A549 (cell line): Measurements from ENCODE around the gene ASMT. TPM values are rescaled to one million over a fixed set of nuclear protein-coding genes. Genes with fewer than 3 reads are reported as not detected.
A peak's percentile ranks its signal among the peaks of the same experiment; 100 is the strongest.

Source experiments
- ATAC-seq, 2 experiments: fragments of 200-7000 bp in 1 of 2; fragments of >200 bp in 1 of 2; cut with Nextera tagmentation in 1 of 2; cut with Tn5 transposase in 1 of 2; 3 replicates each; pipeline versions ENCODE4 v1.8.0 to v1.9.1; 2018 to 2020; ENCODE audit warnings: mild to moderate bottlenecking in 1 of 2, moderate library complexity in 1 of 2
- CTCF ChIA-PET: fragments of 300-600 bp; sonication (Branson Sonifier 250); formaldehyde crosslinking; extraction: SDS; loops from one replicate; lab custom pipeline; 2021; ENCODE audit warnings: antibody characterized with exemption, inconsistent platforms; lab: Yijun Ruan, JAX
- POLR2A ChIA-PET: fragments of 350-600 bp; formaldehyde crosslinking; extraction: SDS; loops from one replicate; lab custom pipeline; 2021; ENCODE audit warnings: antibody characterized with exemption, inconsistent platforms; lab: Yijun Ruan, JAX
- DNase-seq, 2 experiments: peaks; one replicate each; pipeline versions ENCODE4 v3.0.0 to v3.0.0-alpha.2; 2011 to 2016; ENCODE audit warnings: low read depth in 1 of 2, low spot score in 1 of 2
- FAIRE-seq: peaks from 2 replicates; lab custom pipeline; 2011; peaks lifted over from hg19 to GRCh38; lab: Jason Lieb, UNC
- H3K27ac ChIP-seq, 2 experiments: fragments of >200 bp; sonication (Bioruptor Twin); formaldehyde crosslinking; 3 replicates each; pipeline ENCODE4 v1.5.1; 2016 to 2017
- H3K4me1 ChIP-seq: fragments of >200 bp; sonication (Bioruptor Twin); formaldehyde crosslinking; 3 replicates; pipeline ENCODE4 v1.6.1; 2016
- H3K4me2 ChIP-seq: fragments of >200 bp; sonication (Bioruptor Twin); formaldehyde crosslinking; 3 replicates; pipeline ENCODE4 v1.6.1; 2016
- H3K4me3 ChIP-seq: fragments of >200 bp; sonication (Bioruptor Twin); formaldehyde crosslinking; 3 replicates; pipeline ENCODE4 v1.5.1; 2016
- H3K9me3 ChIP-seq: fragments of >200 bp; sonication (Bioruptor Twin); formaldehyde crosslinking; 3 replicates; pipeline ENCODE4 v1.6.1; 2016
- CTCF ChIP-seq: fragments of >200 bp; sonication (Bioruptor Twin); formaldehyde crosslinking; IDR thresholded peaks from 3 replicates; pipeline ENCODE4 v1.5.1; 2016
- EHF ChIP-seq: fragments of 250-450 bp; sonication (Bioruptor Pico); IDR thresholded peaks from 2 replicates; pipeline ENCODE4 v1.5.0; 2020; ENCODE audit warnings: mild to moderate bottlenecking
- EHMT2 ChIP-seq: fragments of 200-600 bp; sonication (generic); IDR thresholded peaks from 2 replicates; pipeline ENCODE4 v1.6.1; 2016; ENCODE audit warnings: antibody characterized with exemption, low read depth, mild to moderate bottlenecking, moderate library complexity
- EP300 ChIP-seq, 2 experiments: fragments of >200 bp; sonication (Bioruptor Twin); formaldehyde crosslinking; IDR thresholded peaks; 2 replicates in 1 of 2; 3 replicates in 1 of 2; pipeline ENCODE4 v1.6.1; 2016 to 2017
- FOSB ChIP-seq: fragments of 250-450 bp; sonication (Bioruptor Pico); IDR thresholded peaks from 2 replicates; pipeline ENCODE4 v1.5.0; 2020; ENCODE audit warnings: mild to moderate bottlenecking, moderate library complexity
- FOSL2 ChIP-seq, 2 experiments: fragments of 450-650 bp in 1 of 2; fragments of >200 bp in 1 of 2; sonication (Bioruptor Twin) in 1 of 2; formaldehyde crosslinking; IDR thresholded peaks; 2 replicates each; pipeline versions ENCODE4 v1.5.0 to v1.6.1; 2016 to 2020; ENCODE audit warnings: mild to moderate bottlenecking in 1 of 2, moderate library complexity in 1 of 2
- HMGXB4 ChIP-seq: fragments of 250-450 bp; sonication (Bioruptor Pico); IDR thresholded peaks from 2 replicates; pipeline ENCODE4 v1.5.0; 2021; ENCODE audit warnings: mild to moderate bottlenecking, moderate library complexity, borderline replicate concordance
- MAX ChIP-seq: IDR thresholded peaks from 2 replicates; pipeline ENCODE4 v1.6.1; 2012
- NR3C1 ChIP-seq: fragments of >200 bp; sonication (Bioruptor Twin); formaldehyde crosslinking; IDR thresholded peaks from 3 replicates; pipeline ENCODE4 v1.6.1; 2017
- RARB ChIP-seq: fragments of 250-450 bp; sonication (Bioruptor Pico); IDR thresholded peaks from 2 replicates; pipeline ENCODE4 v1.8.0; 2021; ENCODE audit warnings: mild to moderate bottlenecking, moderate library complexity
- REST ChIP-seq: fragments of 200-600 bp; sonication (generic); IDR thresholded peaks from 2 replicates; pipeline ENCODE4 v1.6.1; 2016; ENCODE audit warnings: antibody characterized with exemption, mild to moderate bottlenecking, moderate library complexity
- WGBS: methylation state at CpG from one replicate; pipeline ENCODE4 v1.1.6; 2017; ENCODE audit errors: missing lambda C conversion rate; 5-methylcytosine and 5-hydroxymethylcytosine counted together
- polyA plus RNA-seq, 4 experiments: library from polyadenylated mRNA; depleted of rRNA in 3 of 4; stranded (reverse); fragments of >200 nt; fragmentation: RNase III in 1 of 4; extraction: RNeasy Plus Mini Kit Qiagen cat#74134 plus additional on column Dnase treatment in 1 of 4; gene quantifications; 2 replicates in 3 of 4; 3 replicates in 1 of 4; pipeline ENCODE4 v1.2.3, GENCODE V29; 2011 to 2017

The ASMT gene
- polyA plus RNA-seq, 2 of the 4 experiments (the other 2 are of a cell fraction): 0.12 to 0.16 TPM

- no peak for TF ChIP-seq HMGXB4 (CRISPR knock-in tag)
- TF ChIP-seq FOSB (CRISPR knock-in tag): no peak
These were observed 58.5 kb downstream of the ASMT start (continued) for GRCh38 chrX:1673337-1673736.

GRCh38 chrX:1676866-1677265 is 62.0 kb downstream of the ASMT start:
- ATAC-seq: no peak
- H3K27ac ChIP-seq: no peak overlapping the region
- TF ChIP-seq EHMT2 (no peak), EP300 (IDR thresholded peaks at IDR 0.05) (no peak), MAX (no peak), FOSB (CRISPR knock-in tag) (no peak), CTCF (no peak), REST (no peak), EHF (no peak), FOSL2 (IDR thresholded peaks at IDR 0.05) (no peak), FOSL2 (CRISPR knock-in tag; IDR thresholded peaks at IDR 0.05) (no peak)
- TF ChIP-seq, all 56 proteins: peak for 0
- POLR2A ChIA-PET: no interaction called here
- DNase-seq (no peak), FAIRE-seq (no peak)
- H3K4me3 ChIP-seq: no peak overlapping the region
- H3K9me3 ChIP-seq: no peaks in the 10 kb centered on the region
- CTCF ChIA-PET: no interaction called here
- 78% methylated on average over 14 of the region's 14 CpGs for WGBS
- no peaks in the 10 kb centered on the region for H3K4me1 ChIP-seq
- no peak overlapping the region for H3K4me2 ChIP-seq

GRCh38 chrX:1679238-1679637 is 64.4 kb downstream of the ASMT start:
- Histone ChIP-seq H3K4me3 (no peak overlapping the region), H3K27ac (no peak overlapping the region), H3K4me1 (no peaks in the 10 kb centered on the region), H3K9me3 (no peaks in the 10 kb centered on the region), H3K4me2 (no peak overlapping the region)
- FAIRE-seq (no peak), DNase-seq (no peak), ATAC-seq (peak; percentile 51 to 70; a peak in 5 of 6 replicates)
- 34% methylated on average over 9 of the region's 9 CpGs for WGBS
- ChIA-PET POLR2A (no interaction called here), CTCF (no interaction called here)
- TF ChIP-seq NR3C1: no peak
- no peak for TF ChIP-seq RARB (CRISPR knock-in tag)
- no peak for TF ChIP-seq REST
